HepG2 (cell line): ENCODE measurements around the gene RGS19. TPM values are rescaled to one million over a fixed set of nuclear protein-coding genes. Genes with fewer than 3 reads are reported as not detected.

Experiments
- GATAD2A ChIP-seq: IDR thresholded peaks from 2 replicates; pipeline ENCODE4 v1.6.1; 2016
- MBNL3 ChIP-seq: fragments of 250-450 bp; sonication (Bioruptor Pico); conservative IDR thresholded peaks from 2 replicates; pipeline ENCODE4 v1.8.0; 2022; ENCODE audit warnings: mild to moderate bottlenecking, inconsistent platforms
- TBX2 ChIP-seq: sonication (generic); formaldehyde crosslinking; IDR thresholded peaks from 2 replicates; pipeline ENCODE4 v1.5.0; 2020; ENCODE audit warnings: missing genetic modification reagents, mild to moderate bottlenecking, borderline replicate concordance
- ZNF546 ChIP-seq: sonication (generic); formaldehyde crosslinking; conservative IDR thresholded peaks from 2 replicates; pipeline ENCODE4 v1.8.1; 2023; ENCODE audit warnings: mild to moderate bottlenecking, missing genetic modification reagents
- polyA plus RNA-seq, 8 experiments: library from polyadenylated mRNA; depleted of rRNA in 3 of 8; stranded (reverse) in 7 of 8; unstranded in 1 of 8; fragments of >200 nt; fragmentation: Illumina TruSeq in 4 of 8; extraction: Trizol in 4 of 8; gene quantifications; 2 replicates each; pipeline versions ENCODE4 v1.2.1 to v1.2.3, GENCODE V29; 2011 to 2016; ENCODE audit warnings: low read depth in 4 of 8, missing spikeins in 1 of 8, mixed read lengths in 1 of 8; ENCODE audit not compliant: insufficient read depth in 1 of 8
- total RNA-seq, 5 experiments: library from RNA; depleted of rRNA; stranded (reverse); fragments of >200 nt; fragmentation: Illumina TruSeq; extraction: Trizol; gene quantifications; 2 replicates each; pipeline ENCODE4 v1.2.3, GENCODE V29; 2016; ENCODE audit warnings: low read depth in 1 of 5
- TF ChIP-seq, protein P1 (sequence below): sonication (generic); formaldehyde crosslinking; IDR thresholded peaks from 2 replicates; pipeline ENCODE4 v1.4.0; 2020; ENCODE audit warnings: low read depth, missing genetic modification reagents
- TF ChIP-seq, protein P2 (sequence below): sonication (generic); formaldehyde crosslinking; IDR thresholded peaks from one replicate; pipeline ENCODE4 v1.5.1; 2020; ENCODE audit warnings: mild to moderate bottlenecking, missing genetic modification reagents; ENCODE audit errors: not compliant biosample characterization
- TF ChIP-seq, protein P3 (sequence below): sonication (generic); formaldehyde crosslinking; IDR thresholded peaks from 2 replicates; pipeline ENCODE4 v1.5.0; 2020; ENCODE audit warnings: missing genetic modification reagents
- TF ChIP-seq, protein P4 (sequence below): sonication (generic); formaldehyde crosslinking; IDR thresholded peaks from 2 replicates; pipeline ENCODE4 v1.5.1; 2020; ENCODE audit warnings: missing genetic modification reagents, mild to moderate bottlenecking, borderline replicate concordance

The RGS19 gene
- total and polyA plus RNA-seq, 2 of the 13 experiments (the other 11 are each of a cell fraction or from before 2014, with no cell fraction given) = 10.7 to 11.9 TPM

DNA sequence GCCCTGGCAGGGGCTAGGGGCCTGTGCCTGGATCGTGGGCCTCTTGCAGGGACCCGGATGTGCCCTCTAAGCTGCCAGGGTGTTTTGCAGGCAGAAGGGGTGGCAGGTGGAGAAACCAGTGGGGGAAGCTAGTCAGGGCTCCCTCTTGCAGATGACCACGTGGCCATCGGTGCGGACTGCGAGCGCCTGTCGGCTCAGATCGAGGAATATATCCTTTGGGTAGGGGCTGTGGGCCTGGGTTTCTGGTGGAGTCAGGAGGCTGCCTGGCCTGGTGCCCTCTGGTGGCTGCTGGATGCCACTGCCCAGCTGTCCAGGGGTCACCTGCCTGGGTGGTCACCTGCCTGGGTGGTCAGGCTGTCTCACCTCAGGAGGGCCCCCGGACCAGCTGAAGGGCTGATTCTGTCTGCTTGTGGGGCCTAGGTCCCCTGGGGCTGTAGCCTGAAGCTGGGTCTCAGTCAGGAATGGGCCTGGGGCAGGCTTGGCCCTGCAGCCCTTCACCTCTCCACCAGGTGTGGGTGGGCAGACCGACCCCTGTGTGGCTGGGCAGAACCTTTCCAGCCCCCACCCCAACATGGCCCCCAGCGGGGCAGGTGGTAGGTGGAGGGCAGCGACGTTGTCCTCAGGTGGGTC is 9.6 kb downstream of the RGS19 start (continued):
- TF ChIP-seq MBNL3 (CRISPR knock-in tag) = no peak
- TF ChIP-seq, protein P1, sequence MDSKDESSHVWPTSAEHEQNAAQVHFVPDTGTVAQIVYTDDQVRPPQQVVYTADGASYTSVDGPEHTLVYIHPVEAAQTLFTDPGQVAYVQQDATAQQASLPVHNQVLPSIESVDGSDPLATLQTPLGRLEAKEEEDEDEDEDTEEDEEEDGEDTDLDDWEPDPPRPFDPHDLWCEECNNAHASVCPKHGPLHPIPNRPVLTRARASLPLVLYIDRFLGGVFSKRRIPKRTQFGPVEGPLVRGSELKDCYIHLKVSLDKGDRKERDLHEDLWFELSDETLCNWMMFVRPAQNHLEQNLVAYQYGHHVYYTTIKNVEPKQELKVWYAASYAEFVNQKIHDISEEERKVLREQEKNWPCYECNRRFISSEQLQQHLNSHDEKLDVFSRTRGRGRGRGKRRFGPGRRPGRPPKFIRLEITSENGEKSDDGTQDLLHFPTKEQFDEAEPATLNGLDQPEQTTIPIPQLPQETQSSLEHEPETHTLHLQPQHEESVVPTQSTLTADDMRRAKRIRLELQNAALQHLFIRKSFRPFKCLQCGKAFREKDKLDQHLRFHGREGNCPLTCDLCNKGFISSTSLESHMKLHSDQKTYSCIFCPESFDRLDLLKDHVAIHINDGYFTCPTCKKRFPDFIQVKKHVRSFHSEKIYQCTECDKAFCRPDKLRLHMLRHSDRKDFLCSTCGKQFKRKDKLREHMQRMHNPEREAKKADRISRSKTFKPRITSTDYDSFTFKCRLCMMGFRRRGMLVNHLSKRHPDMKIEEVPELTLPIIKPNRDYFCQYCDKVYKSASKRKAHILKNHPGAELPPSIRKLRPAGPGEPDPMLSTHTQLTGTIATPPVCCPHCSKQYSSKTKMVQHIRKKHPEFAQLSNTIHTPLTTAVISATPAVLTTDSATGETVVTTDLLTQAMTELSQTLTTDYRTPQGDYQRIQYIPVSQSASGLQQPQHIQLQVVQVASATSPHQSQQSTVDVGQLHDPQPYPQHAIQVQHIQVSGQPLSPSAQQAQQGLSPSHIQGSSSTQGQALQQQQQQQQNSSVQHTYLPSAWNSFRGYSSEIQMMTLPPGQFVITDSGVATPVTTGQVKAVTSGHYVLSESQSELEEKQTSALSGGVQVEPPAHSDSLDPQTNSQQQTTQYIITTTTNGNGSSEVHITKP (CRISPR knock-in tag) = no peak
- TF ChIP-seq, protein P2, sequence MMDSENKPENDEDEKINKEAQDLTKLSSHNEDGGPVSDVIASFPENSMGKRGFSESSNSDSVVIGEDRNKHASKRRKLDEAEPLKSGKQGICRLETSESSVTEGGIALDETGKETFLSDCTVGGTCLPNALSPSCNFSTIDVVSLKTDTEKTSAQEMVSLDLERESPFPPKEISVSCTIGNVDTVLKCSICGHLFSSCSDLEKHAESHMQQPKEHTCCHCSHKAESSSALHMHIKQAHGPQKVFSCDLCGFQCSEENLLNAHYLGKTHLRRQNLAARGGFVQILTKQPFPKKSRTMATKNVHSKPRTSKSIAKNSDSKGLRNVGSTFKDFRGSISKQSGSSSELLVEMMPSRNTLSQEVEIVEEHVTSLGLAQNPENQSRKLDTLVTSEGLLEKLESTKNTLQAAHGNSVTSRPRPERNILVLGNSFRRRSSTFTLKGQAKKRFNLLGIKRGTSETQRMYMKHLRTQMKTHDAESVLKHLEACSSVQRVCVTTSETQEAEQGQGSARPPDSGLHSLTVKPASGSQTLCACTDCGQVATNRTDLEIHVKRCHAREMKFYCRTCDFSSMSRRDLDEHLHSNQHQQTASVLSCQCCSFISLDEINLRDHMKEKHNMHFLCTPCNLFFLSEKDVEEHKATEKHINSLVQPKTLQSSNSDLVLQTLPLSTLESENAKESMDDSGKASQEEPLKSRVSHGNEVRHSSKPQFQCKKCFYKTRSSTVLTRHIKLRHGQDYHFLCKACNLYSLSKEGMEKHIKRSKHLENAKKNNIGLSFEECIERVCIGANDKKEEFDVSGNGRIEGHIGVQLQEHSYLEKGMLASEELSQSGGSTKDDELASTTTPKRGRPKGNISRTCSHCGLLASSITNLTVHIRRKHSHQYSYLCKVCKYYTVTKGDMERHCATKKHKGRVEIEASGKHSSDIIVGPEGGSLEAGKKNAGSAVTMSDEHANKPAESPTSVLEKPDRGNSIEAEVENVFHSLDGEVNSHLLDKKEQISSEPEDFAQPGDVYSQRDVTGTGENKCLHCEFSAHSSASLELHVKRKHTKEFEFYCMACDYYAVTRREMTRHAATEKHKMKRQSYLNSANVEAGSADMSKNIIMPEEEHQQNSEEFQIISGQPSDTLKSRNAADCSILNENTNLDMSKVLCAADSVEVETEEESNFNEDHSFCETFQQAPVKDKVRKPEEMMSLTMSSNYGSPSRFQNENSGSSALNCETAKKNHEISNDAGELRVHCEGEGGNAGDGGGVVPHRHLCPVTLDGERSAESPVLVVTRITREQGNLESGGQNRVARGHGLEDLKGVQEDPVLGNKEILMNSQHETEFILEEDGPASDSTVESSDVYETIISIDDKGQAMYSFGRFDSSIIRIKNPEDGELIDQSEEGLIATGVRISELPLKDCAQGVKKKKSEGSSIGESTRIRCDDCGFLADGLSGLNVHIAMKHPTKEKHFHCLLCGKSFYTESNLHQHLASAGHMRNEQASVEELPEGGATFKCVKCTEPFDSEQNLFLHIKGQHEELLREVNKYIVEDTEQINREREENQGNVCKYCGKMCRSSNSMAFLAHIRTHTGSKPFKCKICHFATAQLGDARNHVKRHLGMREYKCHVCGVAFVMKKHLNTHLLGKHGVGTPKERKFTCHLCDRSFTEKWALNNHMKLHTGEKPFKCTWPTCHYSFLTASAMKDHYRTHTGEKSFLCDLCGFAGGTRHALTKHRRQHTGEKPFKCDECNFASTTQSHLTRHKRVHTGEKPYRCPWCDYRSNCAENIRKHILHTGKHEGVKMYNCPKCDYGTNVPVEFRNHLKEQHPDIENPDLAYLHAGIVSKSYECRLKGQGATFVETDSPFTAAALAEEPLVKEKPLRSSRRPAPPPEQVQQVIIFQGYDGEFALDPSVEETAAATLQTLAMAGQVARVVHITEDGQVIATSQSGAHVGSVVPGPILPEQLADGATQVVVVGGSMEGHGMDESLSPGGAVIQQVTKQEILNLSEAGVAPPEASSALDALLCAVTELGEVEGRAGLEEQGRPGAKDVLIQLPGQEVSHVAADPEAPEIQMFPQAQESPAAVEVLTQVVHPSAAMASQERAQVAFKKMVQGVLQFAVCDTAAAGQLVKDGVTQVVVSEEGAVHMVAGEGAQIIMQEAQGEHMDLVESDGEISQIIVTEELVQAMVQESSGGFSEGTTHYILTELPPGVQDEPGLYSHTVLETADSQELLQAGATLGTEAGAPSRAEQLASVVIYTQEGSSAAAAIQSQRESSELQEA (CRISPR knock-in tag) = no peak
- peak; percentile 39 for TF ChIP-seq GATAD2A
- no peak for TF ChIP-seq ZNF546 (CRISPR knock-in tag)
- TF ChIP-seq, protein P3, sequence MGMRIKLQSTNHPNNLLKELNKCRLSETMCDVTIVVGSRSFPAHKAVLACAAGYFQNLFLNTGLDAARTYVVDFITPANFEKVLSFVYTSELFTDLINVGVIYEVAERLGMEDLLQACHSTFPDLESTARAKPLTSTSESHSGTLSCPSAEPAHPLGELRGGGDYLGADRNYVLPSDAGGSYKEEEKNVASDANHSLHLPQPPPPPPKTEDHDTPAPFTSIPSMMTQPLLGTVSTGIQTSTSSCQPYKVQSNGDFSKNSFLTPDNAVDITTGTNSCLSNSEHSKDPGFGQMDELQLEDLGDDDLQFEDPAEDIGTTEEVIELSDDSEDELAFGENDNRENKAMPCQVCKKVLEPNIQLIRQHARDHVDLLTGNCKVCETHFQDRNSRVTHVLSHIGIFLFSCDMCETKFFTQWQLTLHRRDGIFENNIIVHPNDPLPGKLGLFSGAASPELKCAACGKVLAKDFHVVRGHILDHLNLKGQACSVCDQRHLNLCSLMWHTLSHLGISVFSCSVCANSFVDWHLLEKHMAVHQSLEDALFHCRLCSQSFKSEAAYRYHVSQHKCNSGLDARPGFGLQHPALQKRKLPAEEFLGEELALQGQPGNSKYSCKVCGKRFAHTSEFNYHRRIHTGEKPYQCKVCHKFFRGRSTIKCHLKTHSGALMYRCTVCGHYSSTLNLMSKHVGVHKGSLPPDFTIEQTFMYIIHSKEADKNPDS (CRISPR knock-in tag) = peak; percentile 65; the same call in 1 of the 2 replicates
- TF ChIP-seq, protein P4, sequence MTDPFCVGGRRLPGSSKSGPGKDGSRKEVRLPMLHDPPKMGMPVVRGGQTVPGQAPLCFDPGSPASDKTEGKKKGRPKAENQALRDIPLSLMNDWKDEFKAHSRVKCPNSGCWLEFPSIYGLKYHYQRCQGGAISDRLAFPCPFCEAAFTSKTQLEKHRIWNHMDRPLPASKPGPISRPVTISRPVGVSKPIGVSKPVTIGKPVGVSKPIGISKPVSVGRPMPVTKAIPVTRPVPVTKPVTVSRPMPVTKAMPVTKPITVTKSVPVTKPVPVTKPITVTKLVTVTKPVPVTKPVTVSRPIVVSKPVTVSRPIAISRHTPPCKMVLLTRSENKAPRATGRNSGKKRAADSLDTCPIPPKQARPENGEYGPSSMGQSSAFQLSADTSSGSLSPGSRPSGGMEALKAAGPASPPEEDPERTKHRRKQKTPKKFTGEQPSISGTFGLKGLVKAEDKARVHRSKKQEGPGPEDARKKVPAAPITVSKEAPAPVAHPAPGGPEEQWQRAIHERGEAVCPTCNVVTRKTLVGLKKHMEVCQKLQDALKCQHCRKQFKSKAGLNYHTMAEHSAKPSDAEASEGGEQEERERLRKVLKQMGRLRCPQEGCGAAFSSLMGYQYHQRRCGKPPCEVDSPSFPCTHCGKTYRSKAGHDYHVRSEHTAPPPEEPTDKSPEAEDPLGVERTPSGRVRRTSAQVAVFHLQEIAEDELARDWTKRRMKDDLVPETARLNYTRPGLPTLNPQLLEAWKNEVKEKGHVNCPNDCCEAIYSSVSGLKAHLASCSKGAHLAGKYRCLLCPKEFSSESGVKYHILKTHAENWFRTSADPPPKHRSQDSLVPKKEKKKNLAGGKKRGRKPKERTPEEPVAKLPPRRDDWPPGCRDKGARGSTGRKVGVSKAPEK = no peak
- TF ChIP-seq TBX2 = peak; percentile 57; the same call in 1 of the 2 replicates
